NCI-H2107 treated with DMSO at 0.1 percent for 48 hours (cell line): Measurements from ENCODE around the gene MTFP1.
A peak's percentile ranks its signal among the peaks of the same experiment; 100 is the strongest.
"Not testable (repeated sequence)": the region's sequence is repeated elsewhere in the genome, so short reads cannot be mapped to it uniquely, and the experiment has no call there.

Experiments used
- DNase-seq: peaks from one replicate; lab custom pipeline; 2025; ENCODE audit not compliant: unreplicated experiment; lab: John Stamatoyannopoulos, UW

Gene MTFP1

GRCh38 chr22:30425327-30425615, 297 bp upstream of the MTFP1 start:
- DNase-seq, result no peak

- DNase-seq, result peak; percentile 11
Observed at GRCh38 chr22:30426388-30427353, 1.1 kb downstream of the MTFP1 start.

- DNase-seq, result no peak
Observed at GRCh38 chr22:30427871-30428270, 2.3 kb downstream of the MTFP1 start.

GRCh38 chr22:30429887-30430286, 4.3 kb downstream of the MTFP1 start:
- no peak for DNase-seq

DNA sequence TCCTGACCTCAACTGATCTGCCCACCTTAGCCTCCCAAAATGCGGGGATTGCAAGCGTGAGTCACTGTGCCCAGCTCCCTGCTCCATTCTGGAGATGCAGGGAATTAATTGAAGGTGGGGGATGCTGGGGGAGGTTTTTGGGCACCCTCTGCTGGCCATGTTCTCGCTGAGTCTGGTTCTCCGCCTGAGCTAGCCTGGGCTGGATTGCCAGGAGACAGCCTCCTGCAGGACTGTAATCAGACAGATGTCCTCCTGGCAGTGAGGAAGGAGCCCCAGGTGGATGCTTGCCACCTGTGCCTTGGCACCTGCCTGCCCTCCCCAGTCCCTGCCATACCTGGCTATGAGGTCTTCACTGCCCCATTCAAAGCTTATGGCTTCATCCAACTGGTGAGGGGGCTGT, 5.4 kb downstream of the MTFP1 start:
- no peak for DNase-seq

- DNase-seq, result no peak
Observed at GRCh38 chr22:30432096-30432495, 6.5 kb downstream of the MTFP1 start.

GRCh38 chr22:30432520-30432919, 7.0 kb downstream of the MTFP1 start:
- no peak for DNase-seq

DNA sequence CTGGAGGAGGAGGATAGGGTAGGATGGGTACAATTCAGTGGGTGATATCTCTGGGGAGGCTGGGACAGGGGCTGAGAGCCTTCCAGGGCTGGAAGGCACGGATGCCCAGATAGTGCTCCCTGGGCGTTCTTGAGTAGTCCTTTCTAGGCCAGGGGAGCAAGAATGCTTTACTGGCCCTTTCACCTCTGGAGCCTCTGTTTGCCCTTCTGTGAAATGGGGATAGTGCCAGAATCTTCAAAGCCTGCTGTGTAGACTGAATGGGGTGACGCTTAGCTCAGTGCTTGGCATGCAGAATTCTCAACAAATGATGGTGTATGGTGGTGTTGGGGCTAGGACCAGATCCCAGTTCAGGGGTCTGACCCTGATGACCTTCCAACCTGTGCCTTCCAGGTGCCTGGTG, 7.7 kb downstream of the MTFP1 start:
- DNase-seq, result no peak

DNA sequence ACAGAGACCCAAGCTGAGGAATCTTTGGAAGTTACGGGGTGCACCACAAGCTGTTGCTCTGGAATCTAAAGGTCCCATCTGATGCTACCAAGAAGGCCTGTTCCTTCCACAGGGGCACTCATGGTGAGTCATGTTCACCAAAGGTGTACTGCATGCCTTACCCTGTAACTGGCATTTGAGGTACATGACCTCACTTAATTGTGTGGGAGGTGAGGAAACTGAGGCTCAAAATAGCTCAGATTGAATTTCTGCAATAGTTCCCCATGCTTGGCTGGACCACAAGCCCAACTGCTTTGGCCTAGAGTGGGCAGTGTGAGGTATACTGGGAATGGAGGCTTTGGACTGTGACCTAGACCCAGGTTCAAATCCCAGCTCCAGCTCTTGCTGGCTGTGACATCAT, 8.2 kb downstream of the MTFP1 start:
- DNase-seq, result no peak

GRCh38 chr22:30434843-30435242, 9.3 kb downstream of the MTFP1 start:
- no peak for DNase-seq

GRCh38 chr22:30435674-30436126, 10.1 kb downstream of the MTFP1 start:
- no peak for DNase-seq

- no peak for DNase-seq
Observed at GRCh38 chr22:30436196-30436595, 10.6 kb downstream of the MTFP1 start.

GRCh38 chr22:30438559-30438958, 13.0 kb downstream of the MTFP1 start:
- DNase-seq, result no peak

- DNase-seq, result no peak
Observed at GRCh38 chr22:30439226-30439625, 13.7 kb downstream of the MTFP1 start.

DNA sequence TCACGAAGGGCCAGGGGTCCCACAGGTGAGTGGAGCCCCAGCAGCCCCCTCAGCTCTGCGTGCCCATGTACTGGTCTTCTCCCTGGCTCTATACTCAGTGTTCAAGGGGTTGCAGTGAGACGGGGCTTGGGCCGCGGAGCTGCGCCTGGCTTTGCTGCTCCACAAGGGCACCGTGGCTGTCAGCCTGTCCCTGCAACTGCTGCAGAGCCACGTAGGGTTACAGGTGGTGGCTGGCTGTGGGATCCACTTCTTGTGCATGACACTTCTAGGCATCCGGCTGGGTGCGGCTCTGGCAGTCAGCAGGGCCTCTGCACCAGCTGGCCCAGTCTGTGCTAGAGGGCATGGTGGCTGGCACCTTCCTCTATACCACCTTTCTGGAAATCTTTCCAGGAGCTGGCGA, 14.3 kb downstream of the MTFP1 start:
- no peak for DNase-seq

DNA sequence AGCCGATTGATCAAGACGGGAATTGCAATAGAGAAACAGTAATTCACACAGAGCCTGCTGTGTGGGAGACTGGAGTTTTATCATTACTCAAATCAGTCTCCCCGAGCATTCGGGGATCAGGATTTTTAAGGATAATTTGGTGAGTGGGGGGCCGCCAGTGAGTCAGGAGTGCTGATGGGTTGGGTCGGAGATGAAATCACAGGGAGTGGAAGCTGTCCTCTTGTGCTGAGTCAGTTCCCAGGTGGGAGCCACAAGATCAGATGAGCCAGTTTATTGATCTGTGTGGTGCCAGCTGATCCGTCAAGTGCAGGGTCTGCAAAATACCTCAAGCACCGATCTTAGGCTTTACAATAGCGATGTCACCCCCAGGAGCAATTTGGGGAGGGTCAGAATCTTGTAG, 15.5 kb downstream of the MTFP1 start:
- no peak for DNase-seq

DNA sequence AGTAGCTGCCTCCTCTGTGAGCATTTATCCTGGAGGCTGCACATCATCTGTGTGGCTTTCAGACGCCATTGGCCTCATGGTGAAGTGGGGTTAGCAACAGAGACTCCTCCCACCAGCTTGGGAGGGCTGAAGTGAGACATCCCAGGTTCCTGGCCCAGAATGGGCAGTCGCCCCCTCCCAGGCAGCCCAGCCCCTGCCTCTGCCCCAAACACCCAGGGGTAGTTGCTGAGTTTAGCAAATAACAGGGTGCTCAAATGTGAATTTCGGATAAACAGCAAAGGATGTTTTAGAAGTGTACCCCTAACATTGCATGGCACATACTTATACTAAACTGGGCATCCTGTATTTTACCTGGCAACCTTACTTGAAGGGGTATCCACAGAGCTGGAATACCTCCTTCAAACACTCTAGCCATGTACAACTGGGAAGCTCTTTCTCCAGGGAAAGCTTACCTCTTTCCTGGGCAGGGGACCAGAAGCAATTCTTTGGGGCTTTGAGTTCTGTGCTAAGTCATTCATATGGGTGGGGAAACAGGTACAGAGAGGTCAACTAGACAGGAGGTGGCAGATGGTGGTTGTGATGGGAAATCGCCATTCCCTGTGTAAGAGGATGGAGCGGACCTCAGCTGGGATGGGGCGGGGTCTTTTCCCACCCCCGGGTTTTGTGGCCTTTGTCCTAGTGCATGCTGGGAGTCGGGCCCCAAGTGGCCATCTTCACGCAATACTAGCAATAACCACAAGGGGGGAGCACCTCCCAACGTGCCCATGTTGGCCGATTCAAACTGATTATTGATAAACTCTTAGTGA, 19.3 kb downstream of the MTFP1 start:
- DNase-seq, result peak; percentile 6

DNA sequence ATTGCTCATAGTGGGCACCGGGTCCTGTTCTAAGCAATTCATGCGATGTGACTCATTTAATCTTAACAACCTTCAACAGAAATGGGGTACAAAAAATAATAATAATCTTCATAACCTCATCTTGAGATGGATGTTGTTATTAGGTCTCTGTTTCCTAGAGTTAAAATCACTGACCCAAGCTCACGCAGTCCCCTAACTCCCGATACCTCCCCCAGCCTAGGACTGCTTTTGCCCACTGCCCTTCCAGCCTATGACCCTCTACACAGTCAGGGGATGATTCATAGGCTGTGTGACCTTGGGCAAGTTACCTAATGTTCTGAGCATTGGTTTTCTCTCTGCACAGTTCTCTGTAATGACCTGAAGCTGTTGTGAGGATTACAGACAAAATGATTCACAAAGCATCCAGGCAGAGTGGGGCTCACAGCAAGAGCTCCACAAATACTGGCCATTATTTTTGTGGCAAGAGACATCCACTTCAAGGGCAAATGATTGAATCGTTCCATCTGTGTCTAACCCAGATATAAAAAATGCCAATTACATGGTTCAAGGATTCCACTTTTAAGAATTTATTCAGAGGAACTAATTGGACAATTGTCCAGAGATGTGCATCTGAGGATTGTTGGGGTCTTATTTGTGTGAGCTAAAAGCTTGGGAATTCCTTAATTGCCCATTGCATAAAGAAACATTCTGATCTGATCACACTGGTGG, 20.0 kb downstream of the MTFP1 start:
- no peak for DNase-seq

- no peak for DNase-seq
Observed at GRCh38 chr22:30447656-30448055, 22.1 kb downstream of the MTFP1 start.

DNA sequence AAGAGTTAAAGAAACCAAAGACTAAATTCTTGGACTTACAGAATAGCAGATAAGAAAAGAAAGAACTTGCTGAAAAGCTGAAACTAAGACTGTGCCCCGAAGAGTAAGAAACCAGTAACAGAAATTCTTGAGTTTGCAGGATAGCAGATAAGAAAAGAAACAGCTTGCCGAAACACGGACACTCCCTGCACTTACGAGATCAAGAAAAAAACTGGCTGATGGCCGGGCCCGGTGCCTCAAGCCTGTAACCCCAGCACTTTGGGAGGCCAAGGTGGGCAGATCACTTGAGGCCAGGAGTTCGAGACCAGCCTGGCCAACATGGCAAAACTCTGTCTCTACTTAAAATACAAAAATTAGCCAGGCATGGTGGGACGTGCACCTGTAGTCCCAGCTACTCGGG, 25.9 kb downstream of the MTFP1 start:
- not testable (repeated sequence) for DNase-seq

- peak; percentile 34 for DNase-seq
Observed at GRCh38 chr22:30452861-30453260, 27.3 kb downstream of the MTFP1 start.
